Stimulated activated CD8-positive, alpha-beta memory T cell treated with anti-CD3 and anti-CD28 coated beads, Interleukin-7, amount 100 ng/mL, for 24 hours (primary cell): ENCODE results near the gene TBC1D5.
"Not testable (repeated sequence)": the region's sequence is repeated elsewhere in the genome, so short reads cannot be mapped to it uniquely, and the experiment has no call there.

ENCODE experiments used
- DNase-seq: peaks from one replicate; pipeline ENCODE4 v3.0.0-alpha.2; 2020; ENCODE audit warnings: low read depth

The TBC1D5 gene

GRCh38 chr3:17138246-17139039, 604.0 kb downstream of the TBC1D5 start:
- DNase-seq = no peak

- DNase-seq = no peak
Observed at GRCh38 chr3:17137321-17137826, 605.1 kb downstream of the TBC1D5 start.

GRCh38 chr3:17136136-17136721, 606.2 kb downstream of the TBC1D5 start:
- DNase-seq = no peak

- DNase-seq = no peak
Observed at GRCh38 chr3:17135696-17136095, 606.7 kb downstream of the TBC1D5 start.

- no peak for DNase-seq
Observed at GRCh38 chr3:17133632-17134545, 608.5 kb downstream of the TBC1D5 start.

GRCh38 chr3:17132286-17133115, 609.9 kb downstream of the TBC1D5 start:
- no peak for DNase-seq

GRCh38 chr3:17130956-17131355, 611.5 kb downstream of the TBC1D5 start:
- DNase-seq = no peak

GRCh38 chr3:17129556-17129955, 612.9 kb downstream of the TBC1D5 start:
- DNase-seq = no peak

GRCh38 chr3:17128671-17129070, 613.8 kb downstream of the TBC1D5 start:
- not testable (repeated sequence) for DNase-seq

- DNase-seq = no peak
Observed at GRCh38 chr3:17125738-17126442, 616.5 kb downstream of the TBC1D5 start.

GRCh38 chr3:17122758-17123157, 619.7 kb downstream of the TBC1D5 start:
- no peak for DNase-seq

- no peak for DNase-seq
Observed at GRCh38 chr3:17121336-17121735, 621.1 kb downstream of the TBC1D5 start.

GRCh38 chr3:17120115-17120514, 622.3 kb downstream of the TBC1D5 start:
- no peak for DNase-seq

GRCh38 chr3:17119201-17120072, 623.0 kb downstream of the TBC1D5 start:
- no peak for DNase-seq

- DNase-seq = no peak
Observed at GRCh38 chr3:17118771-17119170, 623.7 kb downstream of the TBC1D5 start.

- no peak for DNase-seq
Observed at GRCh38 chr3:17116007-17116600, 626.3 kb downstream of the TBC1D5 start.

GRCh38 chr3:17115186-17115585, 627.2 kb downstream of the TBC1D5 start:
- no peak for DNase-seq

- DNase-seq = no peak
Observed at GRCh38 chr3:17111586-17111985, 630.8 kb downstream of the TBC1D5 start.

GRCh38 chr3:17110660-17111396, 631.6 kb downstream of the TBC1D5 start:
- no peak for DNase-seq
